GM19099 (cell line): ENCODE data around the gene USP9Y.

Experiments used
- POLR2A ChIP-seq: IDR thresholded peaks from 3 replicates; pipeline ENCODE4 v1.6.1; 2011; ENCODE audit warnings: low read depth; ENCODE audit not compliant: insufficient read length; ENCODE audit errors: extremely low read depth

USP9Y gene

GRCh38 chrY:12734051-12734450, 33.0 kb downstream of the USP9Y start:
- no peak for TF ChIP-seq POLR2A

- no peak for TF ChIP-seq POLR2A
Observed at GRCh38 chrY:12741414-12741813, 40.4 kb downstream of the USP9Y start.

DNA sequence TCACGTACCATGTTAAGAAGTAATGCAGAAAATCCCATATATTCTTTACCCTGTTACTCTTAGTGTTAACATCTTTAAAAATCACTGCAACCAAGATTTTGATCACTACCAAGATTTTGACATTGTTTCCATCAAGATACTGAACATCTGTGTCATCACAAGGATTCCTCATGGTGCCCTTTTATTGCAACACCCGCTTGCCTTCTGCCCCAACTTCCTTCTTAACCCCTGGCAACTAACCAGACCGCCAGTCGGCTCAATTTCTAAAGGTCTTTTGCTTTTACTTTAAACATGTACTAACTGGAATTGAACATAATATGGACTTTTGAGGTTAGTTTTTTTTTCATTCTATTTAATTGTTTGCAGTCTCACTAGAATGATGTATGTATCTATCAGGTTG, 41.7 kb downstream of the USP9Y start:
- no peak for TF ChIP-seq POLR2A

DNA sequence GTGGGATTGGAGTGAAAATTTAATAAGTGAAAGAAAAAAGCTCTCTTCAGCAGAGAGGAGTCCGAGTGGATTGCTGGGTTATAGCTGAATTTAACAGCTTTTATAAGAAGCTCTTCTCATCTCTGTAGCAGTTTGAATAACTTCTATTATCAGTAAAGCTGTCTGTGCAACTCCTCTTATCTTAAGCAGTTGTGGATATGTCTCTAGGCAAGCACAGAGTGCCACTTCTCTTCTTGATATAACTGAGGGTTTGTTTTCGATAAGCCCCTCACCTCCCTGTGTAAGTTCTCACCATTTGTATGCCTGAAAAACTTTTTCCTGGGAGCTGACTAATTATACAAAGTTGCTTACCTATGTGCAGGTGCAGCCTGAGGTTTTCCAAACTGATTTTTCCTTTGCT, 43.1 kb downstream of the USP9Y start:
- TF ChIP-seq POLR2A = no peak

GRCh38 chrY:12749293-12749692, 48.3 kb downstream of the USP9Y start:
- no peak for TF ChIP-seq POLR2A

GRCh38 chrY:12752856-12753255, 51.8 kb downstream of the USP9Y start:
- no peak for TF ChIP-seq POLR2A

DNA sequence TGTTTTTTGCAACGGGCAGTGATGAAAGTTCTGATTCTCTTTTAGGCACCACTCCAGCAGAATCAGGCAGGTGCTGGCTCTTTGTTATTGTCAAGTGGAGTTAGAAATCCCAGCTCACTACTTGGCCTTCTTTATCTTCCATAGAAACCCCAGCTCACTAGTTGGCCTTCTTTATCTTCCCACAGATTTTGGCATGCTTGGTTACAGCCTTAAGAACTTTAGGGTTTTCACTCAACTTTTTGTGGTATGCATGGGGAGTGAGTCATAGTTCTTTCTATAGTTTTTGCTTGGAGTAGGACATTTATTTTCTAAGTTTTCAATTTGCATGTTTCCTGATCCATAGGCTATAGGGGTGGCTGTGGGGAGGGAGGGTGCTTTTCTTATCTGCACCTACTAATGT, 55.0 kb downstream of the USP9Y start:
- no peak for TF ChIP-seq POLR2A

DNA sequence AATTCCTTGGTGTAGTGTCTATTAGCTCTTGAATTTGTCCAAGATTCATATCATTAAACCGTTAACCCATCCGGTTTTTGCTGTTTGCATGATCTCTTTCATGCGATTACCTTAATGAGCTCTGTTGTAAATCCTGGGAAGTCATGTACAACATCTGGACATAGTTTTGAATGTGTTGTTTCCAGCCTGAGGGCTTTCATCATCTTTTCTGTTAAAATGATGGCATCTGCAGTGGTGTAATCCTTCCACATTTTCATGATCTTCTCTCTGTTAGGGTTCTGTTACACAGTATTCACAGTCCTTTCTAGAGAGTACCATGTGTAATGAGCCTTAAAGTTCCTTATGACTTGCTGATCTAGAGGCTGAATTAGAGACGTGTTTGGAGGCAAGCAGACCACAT, 64.9 kb downstream of the USP9Y start:
- TF ChIP-seq POLR2A = no peak

DNA sequence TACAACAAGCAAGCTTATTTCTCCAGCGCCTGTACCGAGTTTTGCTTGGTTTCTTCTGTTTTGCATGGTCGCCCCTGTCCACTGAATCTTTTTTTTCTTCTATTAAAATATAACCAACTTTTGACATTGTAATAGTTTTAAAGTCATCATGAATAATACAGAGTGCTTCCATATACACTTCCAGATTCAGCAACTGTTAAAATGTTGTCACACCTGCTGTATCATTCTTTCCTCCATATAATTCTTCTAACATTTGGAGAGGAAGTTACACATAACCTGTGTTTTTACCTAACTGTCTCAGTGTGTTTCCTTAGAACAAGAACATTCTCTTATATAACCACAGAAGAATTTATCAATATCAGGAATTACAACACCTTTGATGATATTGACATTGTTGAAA, 83.5 kb downstream of the USP9Y start:
- no peak for TF ChIP-seq POLR2A

DNA sequence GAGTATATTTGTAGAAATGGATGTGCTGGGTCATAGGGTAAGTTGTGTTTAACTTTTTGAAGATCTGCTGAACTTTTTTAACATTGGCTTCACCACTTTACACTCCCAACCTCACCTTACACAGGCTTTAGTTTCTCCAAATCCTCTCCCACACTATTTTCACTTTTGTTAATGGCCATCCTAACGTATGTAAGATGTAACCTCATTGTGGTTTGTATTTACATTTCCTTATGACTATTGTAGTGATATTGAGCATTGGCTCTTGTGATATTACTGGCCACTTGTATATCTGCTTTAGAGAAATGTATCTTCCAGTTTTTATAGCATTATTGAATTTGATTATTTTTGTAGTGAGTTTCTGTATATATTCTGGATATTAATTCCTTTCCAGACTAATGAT, 93.0 kb downstream of the USP9Y start:
- TF ChIP-seq POLR2A = no peak

DNA sequence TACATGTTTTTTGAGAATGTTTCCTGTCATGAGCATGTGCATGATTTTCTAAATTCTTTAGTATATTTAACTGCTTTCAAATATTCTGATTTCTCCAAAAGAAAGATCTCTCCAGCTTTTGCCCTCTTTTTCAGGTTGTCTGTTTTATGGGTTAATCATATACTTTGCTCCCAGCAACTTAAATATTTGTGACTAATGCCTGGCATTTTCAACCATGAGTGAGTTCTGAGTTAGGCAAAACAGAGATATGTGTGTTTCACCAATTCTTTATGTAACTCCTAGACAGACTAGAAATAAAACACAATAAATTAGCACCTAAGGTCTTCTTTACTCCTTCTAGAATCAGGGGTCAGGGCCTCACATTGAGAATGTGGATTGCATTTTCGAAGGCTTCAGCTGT, 107.0 kb downstream of the USP9Y start:
- no peak for TF ChIP-seq POLR2A

DNA sequence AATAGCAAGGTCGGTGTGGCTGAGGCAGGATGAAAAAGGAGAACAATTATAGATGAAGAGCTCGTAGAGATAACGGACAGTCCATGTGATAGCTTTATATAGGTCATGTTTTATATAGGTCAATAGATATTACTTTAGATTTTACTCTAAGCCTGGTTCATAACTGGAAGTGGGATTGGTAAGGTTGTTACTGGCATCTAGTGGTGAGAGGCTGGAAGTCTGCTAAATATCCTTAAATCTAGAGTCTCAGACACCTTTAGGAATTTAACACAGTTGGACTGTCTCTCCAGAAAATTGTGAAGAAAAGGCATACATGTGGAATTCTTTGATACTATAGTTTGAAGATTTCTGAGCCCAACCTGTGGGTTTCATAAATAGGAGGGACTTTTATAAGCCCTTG, 108.0 kb downstream of the USP9Y start:
- TF ChIP-seq POLR2A = no peak

DNA sequence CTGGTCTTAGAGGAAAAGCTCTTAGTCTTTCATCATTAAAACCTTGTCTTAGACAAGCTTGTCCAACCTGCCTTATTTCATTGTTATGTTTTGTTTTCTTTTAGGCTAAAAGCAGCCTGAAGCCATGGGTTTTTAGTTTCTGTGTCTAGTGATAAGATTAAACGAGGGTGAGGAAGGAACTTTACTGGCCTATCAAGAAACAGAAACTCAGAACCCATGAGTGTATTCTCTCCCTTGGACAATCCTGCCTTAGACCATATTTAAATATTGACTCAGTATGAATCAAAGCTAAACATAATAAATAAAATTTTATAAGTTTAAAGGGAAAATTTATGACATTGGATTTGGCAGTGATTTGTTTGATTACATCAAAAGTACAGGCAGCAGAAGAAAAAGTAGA, 122.4 kb downstream of the USP9Y start:
- TF ChIP-seq POLR2A = no peak

DNA sequence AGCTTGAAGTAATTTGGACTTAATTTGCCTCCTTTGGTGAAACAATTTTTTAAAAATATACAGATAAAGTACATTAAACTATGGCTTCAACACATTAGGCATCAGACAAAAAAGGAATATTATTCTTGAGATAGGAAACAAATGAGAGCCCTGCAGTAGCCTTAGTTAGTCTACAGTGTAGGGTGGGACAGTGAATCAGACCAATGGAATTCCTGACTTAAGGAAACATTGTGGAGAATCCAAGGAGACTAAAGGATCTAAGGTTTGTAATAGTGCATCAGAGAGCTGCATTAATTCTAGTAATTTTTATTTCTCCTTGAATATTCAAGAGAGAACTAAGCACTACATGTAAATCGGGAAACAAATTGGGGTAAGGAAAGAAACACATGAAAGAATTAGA, 125.8 kb downstream of the USP9Y start:
- TF ChIP-seq POLR2A = no peak

DNA sequence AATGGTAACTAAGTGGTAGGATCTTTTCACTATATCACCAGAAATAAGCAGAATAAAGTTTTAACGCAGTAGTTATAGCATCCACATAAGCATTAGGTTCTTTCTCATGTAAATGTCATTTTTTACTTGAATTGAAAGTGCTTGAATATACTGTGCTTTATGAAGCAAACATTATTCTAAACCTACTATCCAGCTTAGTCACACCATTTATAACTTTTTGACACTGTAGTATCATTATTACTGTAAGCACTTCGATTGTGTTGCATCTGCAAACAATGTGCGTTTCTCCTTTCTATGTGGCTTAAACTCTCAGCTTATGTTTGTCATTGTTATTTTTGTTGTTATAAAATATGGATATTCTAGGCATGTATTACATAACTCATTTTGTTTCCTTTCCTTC, 132.3 kb downstream of the USP9Y start:
- no peak for TF ChIP-seq POLR2A

GRCh38 chrY:12837550-12837949, 136.5 kb downstream of the USP9Y start:
- no peak for TF ChIP-seq POLR2A

DNA sequence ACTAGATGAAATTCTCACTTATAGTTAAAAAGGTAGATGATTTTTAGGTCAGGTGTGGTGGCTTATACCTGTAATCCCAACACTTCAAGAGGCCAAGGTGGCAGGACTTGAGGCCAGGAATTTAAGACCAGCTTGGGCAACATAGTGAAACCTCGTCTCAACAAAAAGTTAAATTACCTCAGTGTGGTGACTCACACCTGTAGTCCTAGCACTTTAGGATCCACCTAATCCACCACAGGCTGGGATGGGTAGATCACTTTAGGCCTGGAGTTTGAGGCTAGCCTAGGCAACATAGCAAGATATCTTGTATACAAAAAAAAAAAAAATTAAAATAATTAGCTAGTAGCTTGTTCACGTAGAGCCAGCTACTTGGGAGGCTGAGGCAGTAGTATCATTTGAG, 140.3 kb downstream of the USP9Y start:
- TF ChIP-seq POLR2A = no peak

- no peak for TF ChIP-seq POLR2A
Observed at GRCh38 chrY:12846793-12847192, 145.8 kb downstream of the USP9Y start.
